Left kidney (tissue), 2 donors: Measurements from ENCODE around the gene ANOS1. TPM values are rescaled to one million over a fixed set of nuclear protein-coding genes. Genes with fewer than 3 reads are reported as not detected.
"Not testable (repeated sequence)": the region's sequence is repeated elsewhere in the genome, so short reads cannot be mapped to it uniquely, and the experiment has no call there.

ENCODE experiments used
- DNase-seq: peaks from one replicate; pipeline ENCODE4 v3.0.0-alpha.2; 2013
- polyA plus RNA-seq: library from polyadenylated mRNA; unstranded; fragments of 120-200 nt; gene quantifications from one replicate; pipeline ENCODE4 v1.2.1, GENCODE V29; 2013; ENCODE audit not compliant: insufficient read length

ANOS1 gene
- polyA plus RNA-seq, 1 donor = 10.3 TPM

DNA sequence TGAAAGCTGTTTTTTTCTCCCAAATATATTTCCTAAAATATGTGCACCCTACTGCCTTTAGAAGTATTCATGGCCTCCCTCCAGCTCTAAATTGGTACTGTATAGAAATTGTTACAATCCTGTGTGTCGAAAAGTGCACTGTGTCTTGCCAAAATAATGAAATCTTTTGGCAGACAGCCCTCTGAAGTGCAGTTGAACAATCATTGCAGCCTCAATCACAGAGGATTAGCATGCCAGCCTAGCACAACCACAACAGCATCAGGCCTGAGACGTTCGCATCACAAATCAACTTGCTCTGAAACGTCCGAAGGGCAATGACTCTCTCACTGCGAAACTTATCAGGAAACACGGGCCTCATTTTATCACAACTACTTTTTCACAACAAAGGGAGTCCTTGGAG lies 99.0 kb downstream of the ANOS1 start:
- no peak for DNase-seq

DNA sequence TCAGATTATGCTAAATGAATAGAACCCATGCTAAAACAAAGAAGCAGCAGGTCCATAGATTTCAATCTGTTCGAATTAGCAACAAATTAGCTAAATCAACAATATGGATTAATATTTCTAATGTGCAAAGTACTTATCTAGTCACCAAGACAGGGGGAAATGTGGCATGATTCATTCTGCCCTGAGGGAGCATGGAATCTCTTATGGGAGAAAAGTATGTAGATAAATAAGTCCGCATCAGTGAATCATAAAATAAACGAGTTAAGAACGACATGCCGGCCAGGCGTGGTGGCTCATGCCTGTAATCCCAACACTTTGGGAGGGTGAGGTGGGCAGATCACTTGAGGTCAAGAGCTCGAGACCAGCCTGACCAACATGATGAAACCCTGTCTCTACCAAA lies 102.1 kb downstream of the ANOS1 start:
- no peak for DNase-seq

DNA sequence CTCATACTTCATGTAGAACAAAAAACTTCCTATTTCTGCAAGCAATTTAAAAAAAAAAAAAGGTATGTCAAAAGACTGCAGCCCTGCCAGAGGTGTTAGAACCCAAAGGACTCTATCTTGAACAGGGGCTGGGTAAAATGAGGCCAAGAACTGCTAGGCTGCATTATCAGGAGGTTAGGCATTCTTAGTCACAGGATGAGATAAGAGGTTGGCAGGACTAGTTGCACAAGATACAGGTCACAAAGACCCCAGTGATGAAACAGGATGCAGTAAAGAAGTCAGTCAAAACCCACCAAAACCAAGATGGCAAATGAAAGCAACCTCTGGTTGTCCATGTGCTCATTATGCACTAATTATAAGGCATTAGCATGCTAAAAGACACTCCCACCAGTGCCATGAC lies 104.1 kb downstream of the ANOS1 start:
- no peak for DNase-seq

DNA sequence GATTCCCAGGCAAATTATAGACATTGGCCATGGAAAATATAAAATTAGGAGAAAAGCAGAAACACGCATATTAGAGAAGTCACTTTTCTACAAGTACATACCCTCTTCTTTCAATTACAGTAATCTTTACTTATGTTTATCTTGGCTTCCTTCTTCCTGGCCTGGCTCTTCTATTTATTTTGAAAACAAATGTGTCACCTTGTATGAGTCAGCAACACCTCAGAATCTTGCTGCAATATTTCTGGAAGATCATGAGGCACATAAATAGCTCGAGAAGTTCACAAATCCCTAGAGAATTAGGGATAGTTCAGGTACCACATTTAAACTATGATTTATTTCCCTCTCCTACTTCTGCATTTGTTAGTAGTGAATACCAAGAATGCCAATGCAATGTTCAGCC lies 124.6 kb downstream of the ANOS1 start:
- DNase-seq = no peak

DNA sequence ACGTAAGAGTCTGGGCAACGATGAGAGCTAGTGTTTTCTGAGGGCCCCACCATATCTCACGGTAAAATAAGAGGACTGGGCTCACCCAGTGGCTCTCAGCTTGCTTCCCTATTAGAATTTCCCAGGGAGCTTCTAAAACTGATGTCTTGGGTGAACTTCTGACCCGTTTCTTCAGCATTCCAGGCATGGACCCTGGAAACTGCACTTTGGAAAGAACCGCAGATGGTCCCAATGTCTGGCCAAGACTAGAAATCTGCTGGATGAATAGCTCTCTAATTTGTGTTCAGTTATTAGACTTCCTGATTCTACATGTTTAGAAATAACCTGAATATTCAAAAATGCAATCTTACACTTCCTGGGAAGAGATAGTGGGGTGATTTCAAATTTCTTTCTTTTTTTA lies 127.8 kb downstream of the ANOS1 start:
- DNase-seq = no peak

DNA sequence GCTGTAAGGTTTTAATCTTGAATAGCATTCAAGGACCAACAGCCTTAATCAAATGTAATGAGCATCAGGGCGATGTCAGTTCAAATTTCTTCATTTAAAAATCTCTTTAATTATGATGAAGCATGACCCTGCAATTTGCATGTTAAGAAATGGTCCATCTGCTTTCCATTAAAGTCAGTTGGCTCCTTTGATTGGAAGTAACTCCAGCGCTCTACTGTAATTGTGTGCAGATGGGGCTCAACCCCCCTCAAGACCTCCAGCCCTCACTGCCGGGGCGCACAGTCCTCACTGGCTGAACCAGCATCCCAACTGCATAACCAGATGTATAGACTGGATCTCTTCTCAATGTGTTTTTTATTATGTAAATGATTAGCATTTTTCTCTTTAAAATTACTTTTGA lies 140.4 kb downstream of the ANOS1 start:
- no peak for DNase-seq

DNA sequence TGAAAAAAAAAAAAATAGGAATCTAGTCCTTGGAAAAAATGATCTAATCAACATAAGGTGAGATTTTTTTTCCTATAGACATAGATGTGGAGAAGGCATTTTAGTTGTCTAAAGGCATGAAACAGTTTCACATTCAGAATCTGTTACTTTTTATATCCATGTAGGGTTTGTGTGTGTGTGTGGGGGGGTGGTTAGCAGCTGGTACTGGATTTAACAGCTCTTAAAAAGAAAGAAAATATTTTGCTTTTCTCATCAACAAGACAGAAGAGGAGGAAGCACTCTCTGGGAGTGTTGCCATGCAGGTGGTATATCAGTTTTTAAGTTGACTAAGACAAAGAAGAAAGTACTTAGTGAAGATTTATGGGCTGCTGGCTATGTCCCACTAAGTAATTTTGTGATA lies 145.0 kb downstream of the ANOS1 start:
- peak; percentile 1 for DNase-seq

DNA sequence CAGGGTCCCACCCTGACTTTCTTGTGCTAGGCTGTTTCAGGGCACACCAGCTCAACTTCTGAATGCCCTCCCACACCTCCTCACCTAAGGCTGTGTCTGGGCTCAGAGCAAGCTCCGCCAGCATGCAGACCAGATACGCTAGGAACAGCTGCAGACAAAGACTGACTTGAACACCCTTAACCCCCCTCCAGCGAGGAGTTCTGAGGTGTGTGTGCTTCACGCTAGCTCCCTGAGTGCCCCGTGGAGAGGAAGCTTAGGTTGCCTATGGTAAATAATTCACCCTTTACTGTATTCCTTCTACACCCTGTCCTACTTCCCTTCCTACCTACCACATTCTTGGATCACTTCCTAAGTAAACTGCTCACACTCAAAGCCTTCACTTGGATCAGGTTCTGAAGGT lies 152.3 kb downstream of the ANOS1 start:
- DNase-seq = no peak

DNA sequence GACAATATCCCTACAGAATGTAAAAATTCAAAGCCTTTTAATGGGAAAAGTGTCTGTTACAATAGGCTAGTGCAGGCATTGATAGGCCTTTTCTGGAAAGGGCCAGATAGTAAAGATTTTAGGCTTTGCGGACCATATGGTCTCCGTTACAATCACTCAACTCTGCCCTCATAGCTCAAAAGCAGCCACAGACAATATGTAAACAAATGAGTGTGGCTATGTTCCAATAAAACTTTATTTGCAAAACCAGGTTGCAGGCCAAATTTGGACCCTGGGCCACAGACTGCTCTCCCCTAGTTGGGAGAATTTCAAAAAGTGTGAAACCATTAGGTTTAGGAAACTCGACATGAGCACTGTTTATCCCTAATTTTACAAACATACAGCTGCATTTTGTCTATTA lies 155.1 kb downstream of the ANOS1 start:
- no peak for DNase-seq

DNA sequence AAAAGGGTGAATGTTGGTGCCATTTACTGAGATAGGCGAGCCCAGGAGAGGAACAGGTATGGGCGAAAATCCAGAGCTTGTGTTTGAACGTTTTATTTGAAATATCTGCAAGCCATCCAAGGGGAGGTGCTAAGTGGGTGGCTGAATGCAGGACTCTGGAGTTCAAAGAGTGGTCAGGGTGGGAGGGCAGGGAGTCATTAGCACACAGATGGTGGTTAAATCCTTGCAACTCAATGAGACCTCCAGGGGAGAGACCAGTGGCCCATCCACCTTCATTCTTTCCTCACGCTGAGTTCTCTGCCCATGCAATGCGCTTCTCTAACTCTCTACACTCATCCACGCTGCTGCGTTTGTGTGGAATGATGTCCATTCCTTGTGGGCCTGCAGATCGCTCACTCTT lies 166.2 kb downstream of the ANOS1 start:
- no peak for DNase-seq

DNA sequence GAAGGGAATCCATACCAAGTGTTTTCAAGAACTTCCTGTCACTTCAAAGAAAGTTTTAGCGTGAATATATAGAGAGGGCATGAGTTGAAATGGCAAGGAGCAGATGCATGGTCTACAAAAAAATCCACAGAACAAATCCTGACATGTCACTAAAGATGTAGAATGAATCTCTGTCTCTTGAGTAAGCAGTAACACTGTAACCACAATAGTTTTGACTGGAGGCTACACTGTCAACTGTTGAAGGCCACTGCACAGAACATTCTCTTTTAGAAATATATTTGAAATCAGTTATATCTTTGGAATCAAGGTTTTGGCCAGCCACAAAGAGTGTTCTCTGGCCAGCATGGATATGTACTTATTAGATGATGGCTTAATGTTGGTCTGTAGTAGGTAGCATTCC lies 183.5 kb downstream of the ANOS1 start:
- no peak for DNase-seq

DNA sequence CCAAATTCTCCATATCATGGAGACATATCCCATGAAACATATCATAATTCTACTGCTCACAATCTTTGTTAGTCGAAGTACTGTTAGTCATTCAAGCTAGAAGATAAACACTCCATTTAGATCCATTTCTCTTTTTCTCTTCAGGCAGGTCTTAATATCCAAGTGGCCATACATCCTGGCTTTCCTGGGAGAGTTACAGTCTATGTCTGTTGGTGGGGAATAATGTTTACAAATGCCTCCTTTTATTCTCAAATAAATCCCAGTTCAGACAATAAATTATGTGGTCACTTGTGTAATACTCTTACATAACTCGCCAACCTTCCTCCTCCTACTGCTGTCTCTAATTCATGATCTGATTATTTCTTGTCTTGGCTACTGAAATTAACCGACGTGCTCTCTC lies 185.2 kb downstream of the ANOS1 start:
- no peak for DNase-seq

DNA sequence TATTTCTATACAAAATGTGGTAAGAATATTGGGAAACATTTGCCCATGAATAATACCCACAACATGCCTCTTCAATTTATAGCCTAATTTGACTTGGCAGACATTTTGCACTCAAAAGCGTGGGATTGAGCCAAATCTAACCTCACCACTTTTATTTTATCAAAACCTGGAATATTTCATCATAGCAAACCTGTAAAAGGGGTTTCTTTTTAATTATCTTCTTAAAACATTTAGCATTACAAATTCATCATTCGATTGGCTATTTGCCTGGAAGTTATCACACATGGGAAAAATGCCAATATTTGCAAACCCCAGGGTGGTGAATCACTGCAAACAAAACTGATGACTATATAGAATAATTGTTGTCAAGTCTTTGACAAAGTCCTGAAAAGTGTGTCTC lies 211.1 kb downstream of the ANOS1 start:
- DNase-seq = no peak

DNA sequence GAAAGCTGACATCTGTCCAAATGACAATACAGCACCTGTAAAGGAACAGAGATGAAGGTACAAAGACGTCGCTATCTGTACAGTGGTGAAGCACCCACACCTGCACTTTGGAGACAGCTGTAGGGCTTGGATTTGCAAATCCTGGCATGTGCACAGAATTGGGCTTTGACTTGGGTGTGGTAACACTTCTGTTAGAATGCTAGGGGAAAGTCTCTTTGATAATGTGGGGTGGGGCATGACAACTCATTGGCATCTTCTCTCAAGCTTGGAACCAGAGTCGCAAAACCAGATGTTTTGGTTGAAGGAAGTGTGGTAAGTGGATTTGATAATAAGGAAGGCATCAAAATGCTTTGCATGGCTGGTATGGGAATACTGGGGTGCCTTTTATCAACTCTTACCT lies 211.8 kb downstream of the ANOS1 start:
- DNase-seq = no peak

DNA sequence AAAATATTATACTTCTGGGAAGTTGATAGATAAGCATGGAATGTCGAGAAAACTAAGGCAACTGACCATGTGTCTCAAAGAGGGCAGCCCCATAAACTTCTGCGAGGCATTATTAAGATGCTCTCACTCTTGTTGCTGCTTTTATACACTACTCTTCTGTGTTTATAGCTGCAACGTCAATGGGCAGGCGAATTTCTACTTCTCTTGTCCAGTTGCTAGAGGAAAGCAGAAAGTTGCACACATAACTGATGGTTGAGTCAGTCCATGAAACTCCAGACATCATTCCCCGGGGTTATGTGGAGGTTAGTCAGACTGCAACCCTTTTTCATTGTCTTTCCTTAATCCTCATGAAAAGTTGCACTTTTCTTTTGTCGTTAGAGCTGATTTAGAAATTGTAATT lies 227.5 kb downstream of the ANOS1 start:
- DNase-seq = no peak

DNA sequence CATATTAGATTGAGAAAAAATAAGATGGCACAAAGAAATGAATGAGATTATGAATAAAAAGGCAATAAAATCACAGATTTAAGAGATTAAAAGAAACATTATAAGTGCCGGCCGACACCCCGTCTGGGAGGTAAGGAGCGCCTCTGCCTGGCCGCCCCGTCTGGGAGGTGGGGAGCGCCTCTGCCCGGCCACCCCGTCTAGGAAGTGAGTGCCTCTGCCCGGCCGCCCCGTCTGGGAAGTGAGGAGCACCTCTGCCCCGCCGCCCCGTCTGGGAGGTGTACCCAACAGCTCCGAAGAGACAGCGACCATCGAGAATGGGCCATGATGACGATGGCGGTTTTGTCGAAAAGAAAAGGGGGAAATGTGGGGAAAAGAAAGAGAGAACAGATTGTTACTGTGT lies 229.8 kb downstream of the ANOS1 start:
- DNase-seq = not testable (repeated sequence)

DNA sequence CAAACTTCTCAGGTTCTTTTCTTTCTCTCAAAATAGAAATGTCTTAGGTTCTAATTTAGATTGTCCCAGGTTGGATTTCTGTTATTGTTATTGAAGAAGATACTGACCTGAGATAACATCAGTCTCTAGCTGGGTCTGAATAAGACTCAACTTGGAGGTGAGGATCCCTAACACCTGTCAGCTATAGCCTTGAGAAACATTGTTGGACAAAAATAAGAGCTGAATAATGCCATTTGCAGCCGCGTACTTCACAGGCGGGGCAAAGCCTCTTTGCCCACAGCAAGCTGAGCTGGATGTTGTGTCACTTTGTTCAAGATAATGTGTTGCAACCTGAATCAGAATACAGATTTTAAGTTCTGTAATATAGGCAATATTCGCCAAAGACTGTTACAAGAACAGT lies 231.7 kb downstream of the ANOS1 start:
- no peak for DNase-seq

DNA sequence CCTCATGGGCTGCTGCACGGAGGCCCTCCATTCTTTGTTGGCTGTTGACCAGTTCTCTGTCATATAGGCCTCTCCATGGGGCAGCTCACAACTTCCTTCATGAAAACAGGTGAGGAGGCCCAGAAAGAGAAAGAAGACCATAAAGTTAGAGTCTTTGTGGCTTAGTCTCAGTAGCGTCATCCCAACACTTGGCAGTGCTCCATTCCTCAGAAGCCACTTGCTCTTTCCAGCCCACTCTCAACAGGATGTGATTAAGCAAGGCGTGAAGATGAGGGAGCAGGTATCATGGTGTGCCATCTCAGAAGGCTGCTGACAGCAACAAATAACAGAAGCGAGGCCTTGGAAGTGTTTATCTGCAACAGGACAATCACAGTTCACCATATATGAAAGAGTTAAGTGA lies 236.9 kb downstream of the ANOS1 start:
- not testable (repeated sequence) for DNase-seq

DNA sequence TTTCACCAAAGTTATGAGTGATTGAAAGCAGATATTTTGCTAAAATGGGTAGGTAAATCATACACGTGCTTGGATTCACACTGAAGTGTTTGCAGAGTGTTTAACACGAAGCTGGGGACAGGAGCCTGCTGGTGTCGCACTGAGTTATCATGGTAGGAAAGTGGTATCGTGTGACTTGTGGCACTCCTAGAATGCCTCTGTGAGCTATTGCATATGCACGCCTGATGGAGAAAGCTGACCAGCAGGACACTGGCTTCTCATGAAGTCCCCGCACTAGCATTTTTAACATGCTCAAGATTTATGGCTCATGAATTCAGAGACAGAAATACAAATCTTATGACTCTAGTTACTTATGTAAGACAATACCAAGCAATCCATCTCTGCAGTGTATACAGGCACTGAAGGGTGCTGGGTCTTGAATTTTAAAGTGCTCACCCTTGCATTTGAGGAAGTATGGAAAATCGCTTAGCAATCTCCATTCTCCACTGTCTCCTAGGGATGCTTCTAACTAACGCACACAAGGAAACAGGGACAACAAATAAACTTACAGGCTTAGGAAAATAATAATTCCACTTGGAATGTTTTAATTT lies 247.5 kb downstream of the ANOS1 start:
- DNase-seq = no peak

Other genes with a start within 250 kb of the ANOS1 start
- not detected for gene FAM9A, start 69.2 kb upstream of the ANOS1 start, polyA plus RNA-seq